Measurements from ENCODE around the gene ELF4. TPM values are rescaled to one million over a fixed set of nuclear protein-coding genes. Genes with fewer than 3 reads are reported as not detected.

Gene ELF4
- total RNA-seq (2011; cell fraction: chromatin; rRNA removed; ENCODE audit: low replicate concordance), result 17.7 and 35.6 TPM in 2 replicates
- total RNA-seq (2011; cell fraction: nucleolus; rRNA removed), result 19.2 and 22.7 TPM in 2 replicates
- total RNA-seq (2011; cell fraction: nucleoplasm; rRNA removed), result 24.8 and 30.9 TPM in 2 replicates
- total RNA-seq (2014; rRNA removed) (28.6 and 41.1 TPM in 2 replicates), total RNA-seq (2014; rRNA removed; fragmentation: Illumina TruSeq; extraction: Trizol) (17.6 and 18.3 TPM in 2 replicates), total RNA-seq (2015; rRNA removed; fragmentation: Illumina TruSeq; extraction: Trizol) (24.8 and 26.3 TPM in 2 replicates), total RNA-seq (2021) (43.9 and 47.7 TPM in 2 replicates), polyA plus RNA-seq (2011; rRNA removed) (29.2 and 33.4 TPM in 2 replicates), polyA plus RNA-seq (2014; fragmentation: Illumina TruSeq; extraction: Trizol) (50.7 and 55.8 TPM in 2 replicates), polyA plus RNA-seq (2014; fragmentation: Nextera tagmentation; extraction: Ambion mirVana) (1 to 10 TPM; 5.9 to 7.3 TPM), polyA plus RNA-seq (2014; rRNA removed) (25.2 and 28.4 TPM in 2 replicates), polyA minus RNA-seq (2011; rRNA and poly(A)+ RNA removed) (35.0 and 38.5 TPM in 2 replicates), Bru-seq, nascent RNA (percentile 83 among the genes with signal in this experiment), BruChase-seq, experiment 1, labeled RNA remaining after a 2-hour chase (percentile 79 among the genes with signal in this experiment), BruChase-seq, experiment 2, labeled RNA remaining after a 6-hour chase (percentile 76 among the genes with signal in this experiment)
- 39.7 and 49.3 TPM in 2 replicates for polyA plus RNA-seq (2011; cell fraction: cytosol; rRNA removed)
- 24.3 and 33.0 TPM in 2 replicates for polyA plus RNA-seq (2011; cell fraction: nucleus; rRNA removed)
- 38.6 and 52.6 TPM in 2 replicates for polyA plus RNA-seq (2012)
- 38.8 and 40.9 TPM in 2 replicates for polyA minus RNA-seq (2011; cell fraction: cytosol; rRNA and poly(A)+ RNA removed)
- polyA minus RNA-seq (2011; cell fraction: nucleus; rRNA and poly(A)+ RNA removed), result 8.9 and 10.8 TPM in 2 replicates
- long read RNA-seq, experiment 1, full-length matches to known transcripts, result 5 of 101 reads
- long read RNA-seq, experiment 1, partial matches to known transcripts, result 29 of 101 reads
- long read RNA-seq, experiment 1, other reads (novel, unspliced or antisense), result 67 of 101 reads
- long read RNA-seq, experiment 2, full-length matches to known transcripts, result 21 of 79 reads
- long read RNA-seq, experiment 2, partial matches to known transcripts, result 16 of 79 reads
- long read RNA-seq, experiment 2, other reads (novel, unspliced or antisense), result 42 of 79 reads
- long read RNA-seq, experiment 3, full-length matches to known transcripts, result 2 of 8 reads
- long read RNA-seq, experiment 3, partial matches to known transcripts, result 2 of 8 reads
- long read RNA-seq, experiment 3, other reads (novel, unspliced or antisense), result 4 of 8 reads

- H3K79me2 ChIP-seq (ENCODE audit: control insufficient read depth, insufficient read depth, low read length), result peaks cover 46% of the 10 kb centered on the region
- H3K9me1 ChIP-seq (ENCODE audit: control insufficient read depth, insufficient read depth, low read length), result peaks cover 3% of the 10 kb centered on the region
- no TSS peak for BruUV-seq (replicated peaks)
- H3K27me3 ChIP-seq (ENCODE audit: control insufficient read depth in 2 of 2, insufficient read depth in 2 of 2, low read length in 2 of 2), result no peaks in the 10 kb centered on the region
- peak within 1 kb of the TSS; percentile 96 for H3K27ac ChIP-seq (ENCODE audit: extremely low read depth, low read depth, low read length)
- intact Hi-C loops (cut with micrococcal nuclease), result loop anchor here (5.0 kb wide), 1 partner anchor 57 kb away; the partner anchor contains the start of gene AIFM1
- ATAC-seq (peak; percentile 67), FAIRE-seq (no peak), DNase-seq (ENCODE audit: extremely low read depth in 1 of 4, low spot score in 3 of 4) (peak; percentile 78 to 85 (median 81))
- no peaks in the 10 kb centered on the region for H3K9me3 ChIP-seq (replicated peaks; ENCODE audit: control insufficient read depth, insufficient read depth, low read depth, low read length)
- in situ Hi-C loops (cut with MboI), result no loop called here
- H3K36me3 ChIP-seq (ENCODE audit: control insufficient read depth, insufficient read depth, low read length), result peaks cover 9% of the 10 kb centered on the region
- H4K20me1 ChIP-seq (replicated peaks; ENCODE audit: control insufficient read depth, insufficient read depth, low read length), result peaks cover 24% of the 10 kb centered on the region
- H3K4me3 ChIP-seq, result peak within 1 kb of the TSS; percentile 71
- H3K9ac ChIP-seq (ENCODE audit: insufficient read depth in 1 of 2, low read depth in 2 of 2, low read length in 2 of 2), result peak within 1 kb of the TSS; percentile 92 to 97
- H3K4me1 ChIP-seq (replicated peaks in 1 of 2; ENCODE audit: control insufficient read depth in 2 of 2, insufficient read depth in 2 of 2, low read length in 2 of 2), result peaks cover 40 to 49% of the 10 kb centered on the region in 2 experiments
- ChIA-PET CTCF (ENCODE audit: low intra/inter-chr PET ratio) (no interaction called here), POLR2A (interaction anchor here (1.0 to 2.1 kb wide), 3 partner anchors 10 to 11 kb away, joined by 3 to 11 read pairs (median 7); no protein-coding TSS in a partner anchor)
- peak within 1 kb of the TSS; percentile 87 for H2AFZ ChIP-seq (ENCODE audit: low read depth, low read length)
- WGBS (ENCODE audit: insufficient coverage, low coverage, missing lambda C conversion rate), result 0% methylated on average over 11 of the region's 123 CpGs
- peak within 1 kb of the TSS; percentile 87 for H3K4me2 ChIP-seq (ENCODE audit: insufficient read depth, low read length)
- TF ChIP-seq ZMIZ1 (IDR thresholded peaks at IDR 0.05; ENCODE audit: low read depth in 2 of 2, low read length in 2 of 2) (no peak), CREM (IDR thresholded peaks at IDR 0.05; ENCODE audit: low read depth) (0 out of 2 replicates have a peak, but pooled peaks have one; percentile 4), RBFOX2 (IDR thresholded peaks at IDR 0.05; ENCODE audit: low read depth, low read length) (peak; percentile 35), NFYB (IDR thresholded peaks at IDR 0.05; ENCODE audit: extremely low read depth, insufficient read length) (no peak), ZNF408 (CRISPR knock-in tag; IDR thresholded peaks at IDR 0.05; ENCODE audit: low read depth) (no peak), SMARCA5 (IDR thresholded peaks at IDR 0.05) (no peak)
Observed at GRCh38 chrX:130110379-130111219, at the start of gene ELF4. Gene ELF4, minus strand, starts transcription at chrX:130110497. Its CDS starts 29,167 bp downstream, at chrX:130081330.

Measured in K562 (cell line).